Measurements from ENCODE around the gene MMP20. TPM values are rescaled to one million over a fixed set of nuclear protein-coding genes. Genes with fewer than 3 reads are reported as not detected.

MMP20 gene
- total and polyA plus RNA-seq, 2 of the 13 experiments (the other 11 are each of a cell fraction or from before 2014, with no cell fraction given): 0.05 TPM; not detected in 1

- Histone ChIP-seq H4K20me1 (ENCODE audit: insufficient read depth, low read length) (no peaks in the 10 kb centered on the region), H2AFZ (ENCODE audit: low read length) (no peak within 1 kb of the TSS), H3K79me2 (ENCODE audit: insufficient read depth, low read length) (no peaks in the 10 kb centered on the region), H3K9ac (ENCODE audit: insufficient read depth, low read depth, low read length) (no peak within 1 kb of the TSS), H3K4me1 (ENCODE audit: insufficient read depth, low read length) (no peaks in the 10 kb centered on the region; the same call in 1 of the 2 replicates), H3K4me2 (ENCODE audit: low read depth, low read length) (peak within 1 kb of the TSS; percentile 19; the same call in 1 of the 2 replicates), H3K9me3 (ENCODE audit: low read length) (no peaks in the 10 kb centered on the region), H3K4me3 (replicated peaks in 1 of 3; ENCODE audit: insufficient read depth in 1 of 3, low read depth in 2 of 3, low read length in 3 of 3) (no peak within 1 kb of the TSS), H3K27ac (ENCODE audit: extremely low read length, insufficient read depth, low read length) (no peak within 1 kb of the TSS), H3K27me3 (ENCODE audit: control insufficient read depth in 1 of 2, insufficient read depth in 2 of 2, low read length in 2 of 2) (peaks cover 0 to 4% of the 10 kb centered on the region in 2 experiments; a peak in 1 of 5 replicates), H3K36me3 (replicated peaks in 1 of 2; ENCODE audit: control insufficient read depth in 1 of 2, insufficient read depth in 2 of 2, low read length in 2 of 2) (no peaks in the 10 kb centered on the region)
- ChIA-PET POLR2A (no interaction called here), CTCF (ENCODE audit: low intra/inter-chr PET ratio, low total read pairs) (no interaction called here)
- TF ChIP-seq ZNF282 (IDR thresholded peaks at IDR 0.05; ENCODE audit: partially characterized antibody) (no peak), PAWR (CRISPR knock-in tag; IDR thresholded peaks at IDR 0.05; ENCODE audit: borderline replicate concordance) (no peak), ZNF354B (CRISPR knock-in tag; IDR thresholded peaks at IDR 0.05) (no peak), ZNF609 (CRISPR knock-in tag; IDR thresholded peaks at IDR 0.05; ENCODE audit: borderline replicate concordance) (no peak), TCF12 (IDR thresholded peaks at IDR 0.05) (no peak), TCF12 (CRISPR knock-in tag; IDR thresholded peaks at IDR 0.05) (no peak), ZNF597 (CRISPR knock-in tag; IDR thresholded peaks at IDR 0.05) (no peak), HIVEP1 (CRISPR knock-in tag; IDR thresholded peaks at IDR 0.05) (no peak)
- WGBS (ENCODE audit: low lambda C conversion rate): 6% methylated on average over 8 of the region's 8 CpGs
- intact Hi-C loops (cut with micrococcal nuclease; ENCODE audit: unreplicated experiment): loop anchor here (5.0 kb wide), 1 partner anchor 137 kb away; no protein-coding TSS in a partner anchor
- no TSS peak for BruUV-seq (replicated peaks)
- FAIRE-seq: no peak
- ATAC-seq: peak; percentile 83
- in situ Hi-C loops (cut with HindIII; ENCODE audit: extremely low pct_ligation_motif_present, low pct_unique_long_range_greater_than_20kb): no loop called here
- DNase-seq (ENCODE audit: low spot score): no peak
Observed at GRCh38 chr11:102530558-102530957, 94.6 kb downstream of the MMP20 start, which contains the start of gene MMP7. TSS of gene MMP7 (minus strand) at chr11:102530747. CDS start at chr11:102530700, 47 bp downstream.

All from HepG2 (cell line).